ENCODE measurements around the gene ALDH16A1. TPM values are rescaled to one million over a fixed set of nuclear protein-coding genes. Genes with fewer than 3 reads are reported as not detected.

Gene ALDH16A1
- total RNA-seq, 2 donors from 2014 or later: 29.0 to 65.2 TPM

Other genes with a start within 250 kb of the ALDH16A1 start
- 1 to 10 TPM; 4.2 to 5.3 TPM for gene SLC6A16, start 128.0 kb upstream of the ALDH16A1 start, total RNA-seq
- 100 to 1,000 TPM; 102 to 122 TPM for gene CD37, start 117.8 kb upstream of the ALDH16A1 start, total RNA-seq
- gene TEAD2, start 90.8 kb upstream of the ALDH16A1 start, total RNA-seq: not detected
- gene DKKL1, start 89.3 kb upstream of the ALDH16A1 start, total RNA-seq: not detected
- gene KASH5, start 65.0 kb upstream of the ALDH16A1 start, total RNA-seq: under 1 TPM in 1 of 2 donors, not detected in 1; 0.56 TPM
- gene PTH2, start 29.8 kb upstream of the ALDH16A1 start, total RNA-seq: not detected
- not detected for gene GFY, start 27.8 kb upstream of the ALDH16A1 start, total RNA-seq
- not detected for gene SLC17A7, start 11.7 kb upstream of the ALDH16A1 start, total RNA-seq
- gene PIH1D1, start 1.4 kb upstream of the ALDH16A1 start, total RNA-seq: 100 to 1,000 TPM; 110 to 170 TPM
- 10 to 100 TPM; 33.5 to 80.4 TPM for gene FLT3LG, start 21.0 kb downstream of the ALDH16A1 start, total RNA-seq
- gene RPL13A, start 34.4 kb downstream of the ALDH16A1 start, total RNA-seq: 1,000 to 10,000 TPM; 1,861 to 2,042 TPM
- 1,000 to 10,000 TPM; 1,165 to 1,334 TPM for gene RPS11, start 43.2 kb downstream of the ALDH16A1 start, total RNA-seq
- 1 to 10 TPM; 1.6 to 3.0 TPM for gene FCGRT, start 59.4 kb downstream of the ALDH16A1 start, total RNA-seq
- 1 to 10 TPM; 1.6 to 2.0 TPM for gene RCN3, start 74.8 kb downstream of the ALDH16A1 start, total RNA-seq
- gene NOSIP, start 127.3 kb downstream of the ALDH16A1 start, total RNA-seq: 10 to 100 TPM; 70.6 to 75.2 TPM
- 1 to 10 TPM in 1 of 2 donors, under 1 TPM in 1; 0.81 to 1.5 TPM for gene PRRG2, start 128.1 kb downstream of the ALDH16A1 start, total RNA-seq
- 10 to 100 TPM; 29.7 to 45.7 TPM for gene PRR12, start 138.0 kb downstream of the ALDH16A1 start, total RNA-seq
- 10 to 100 TPM in 1 of 2 donors, 1 to 10 TPM in 1; 4.1 to 10.4 TPM for gene RRAS, start 186.9 kb downstream of the ALDH16A1 start, total RNA-seq
- 100 to 1,000 TPM in 1 of 2 donors, 10 to 100 TPM in 1; 75.8 to 106 TPM for gene SCAF1, start 189.0 kb downstream of the ALDH16A1 start, total RNA-seq
- 100 to 1,000 TPM; 167 to 185 TPM for gene IRF3, start 212.6 kb downstream of the ALDH16A1 start, total RNA-seq
- gene BCL2L12, start 212.7 kb downstream of the ALDH16A1 start, total RNA-seq: 10 to 100 TPM; 45.9 to 98.0 TPM
- gene PRMT1, start 224.0 kb downstream of the ALDH16A1 start, total RNA-seq: 100 to 1,000 TPM; 268 to 457 TPM
- 10 to 100 TPM in 1 of 2 donors, 1 to 10 TPM in 1; 5.7 to 18.5 TPM for gene ADM5, start 236.4 kb downstream of the ALDH16A1 start, total RNA-seq
- gene CPT1C, start 237.9 kb downstream of the ALDH16A1 start, total RNA-seq: 1 to 10 TPM in 1 of 2 donors, under 1 TPM in 1; 0.52 to 2.7 TPM

Measured in natural killer cell treated with Interleukin-12 subunit alpha and Interleukin-12 subunit beta and Interleukin-15 and Interleukin-18, amount 100 ng/mL, for 72 hours (primary cell).